Measurements from ENCODE around the gene LYRM2.
A peak's percentile ranks its signal among the peaks of the same experiment; 100 is the strongest.
"Not testable (repeated sequence)": the region's sequence is repeated elsewhere in the genome, so short reads cannot be mapped to it uniquely, and the experiment has no call there.

Gene LYRM2

DNA sequence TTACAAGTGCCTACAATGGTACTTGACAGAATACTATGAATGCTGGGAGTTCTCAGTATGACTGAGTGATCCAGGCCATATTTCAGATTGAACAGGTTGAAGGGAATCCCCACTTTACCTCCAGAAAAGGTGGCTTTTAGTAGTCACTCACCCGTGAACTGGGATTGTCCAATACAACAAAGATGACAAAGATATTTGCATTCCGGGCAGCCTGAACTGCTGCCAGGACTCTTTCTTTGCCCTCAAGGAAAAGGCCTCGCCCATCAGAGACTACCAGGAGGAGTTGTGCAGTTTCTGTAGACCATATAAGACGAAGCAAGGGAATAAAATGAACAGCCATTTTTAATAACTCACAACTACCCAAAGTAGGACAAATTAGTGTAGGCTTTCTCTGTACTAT is 6.3 kb upstream of the LYRM2 start:
- DNase-seq, result no peak

DNA sequence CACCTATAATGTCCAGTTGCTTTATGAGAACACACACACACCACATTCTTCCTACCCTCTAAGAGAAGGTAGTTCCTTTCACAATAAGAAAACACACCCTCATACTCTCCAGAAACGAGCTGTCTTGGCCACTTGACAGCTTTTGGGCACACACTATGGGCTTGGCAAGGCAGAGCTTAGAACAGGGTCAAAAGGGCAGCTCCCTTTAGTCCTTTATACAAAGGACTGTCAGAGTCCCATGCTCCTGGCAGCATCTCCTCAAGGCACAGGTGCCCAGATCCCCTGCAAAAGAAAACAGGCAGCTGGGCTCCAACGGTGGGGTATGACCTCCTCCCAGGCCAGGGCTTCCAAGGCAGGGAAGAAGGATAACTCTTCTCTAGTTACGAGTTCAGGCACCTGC is 4.9 kb upstream of the LYRM2 start:
- no peak for DNase-seq

DNA sequence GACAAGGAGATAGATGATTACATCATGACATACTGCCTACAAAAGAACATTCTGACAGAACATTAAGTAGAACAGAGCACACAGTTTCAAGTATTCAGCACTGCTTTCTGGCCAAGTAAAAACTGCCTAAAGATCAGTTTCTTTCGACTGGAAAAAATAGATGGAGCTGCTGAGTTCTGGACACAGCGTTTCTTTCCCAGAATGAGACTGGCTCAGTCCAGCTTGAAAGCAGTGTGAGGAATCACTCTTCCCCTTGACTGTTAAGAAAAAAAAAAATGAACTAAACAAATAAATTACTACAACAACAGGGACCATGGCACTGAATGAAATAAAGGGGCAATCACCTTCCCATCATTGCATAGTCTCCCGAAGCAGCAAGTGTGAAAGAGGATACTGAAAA is 4.4 kb upstream of the LYRM2 start:
- no peak for DNase-seq

DNA sequence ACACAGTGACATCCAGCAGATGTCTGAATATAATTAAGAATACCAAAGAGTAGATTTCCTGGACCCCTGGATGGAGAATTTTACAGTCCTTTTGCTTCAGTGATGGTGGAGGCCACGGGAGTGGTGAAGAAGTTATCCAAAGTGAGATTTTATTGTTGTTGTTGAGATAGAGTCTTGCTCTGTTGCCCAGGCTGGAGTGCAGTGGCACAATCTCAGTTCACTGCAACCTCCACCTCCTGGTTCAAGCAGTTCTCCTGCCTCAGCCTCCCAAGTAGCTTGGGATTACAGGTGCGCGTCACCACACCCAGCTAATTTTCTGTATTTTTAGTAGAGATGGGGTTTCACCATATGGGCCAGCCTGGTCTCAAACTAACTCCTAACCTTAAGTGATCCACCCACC is 3.0 kb upstream of the LYRM2 start:
- not testable (repeated sequence) for DNase-seq

DNA sequence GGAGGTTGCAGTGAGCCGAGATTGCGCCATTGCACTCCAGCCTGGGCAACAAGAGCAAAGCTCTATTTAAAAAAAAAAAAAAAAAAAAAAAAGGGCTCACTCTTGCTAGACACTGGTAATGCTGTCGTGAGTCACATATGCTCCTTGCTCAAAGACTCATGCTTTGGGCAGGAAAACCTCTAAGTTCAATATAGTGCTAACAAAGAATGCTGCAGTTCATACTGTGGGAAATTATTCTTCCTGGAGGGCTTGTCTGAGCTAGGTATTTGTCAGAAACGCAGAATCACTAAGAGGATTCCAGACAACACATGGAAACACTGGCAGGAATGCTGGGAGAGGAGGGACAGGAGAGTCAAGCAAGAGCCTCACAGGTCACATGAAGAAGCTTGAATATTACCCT is 2.3 kb upstream of the LYRM2 start:
- DNase-seq, result no peak

DNA sequence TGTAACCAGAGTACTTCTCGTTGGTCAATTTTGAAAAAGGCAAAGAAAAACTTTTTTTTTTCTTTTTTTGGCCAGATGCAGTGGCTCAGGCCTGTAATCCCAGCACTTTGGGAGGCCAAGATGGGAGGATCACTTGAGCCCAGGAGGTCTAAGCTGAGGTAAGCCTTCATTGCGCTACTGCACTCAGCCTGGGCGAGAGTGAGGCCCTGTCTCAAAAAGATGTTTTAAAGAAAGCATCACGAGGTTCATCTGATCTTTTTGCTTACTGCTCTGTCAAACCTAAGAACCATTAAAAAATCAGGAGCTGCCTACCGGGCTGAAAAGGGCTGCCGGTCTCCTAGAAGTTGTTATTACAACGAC is 607 bp downstream of the LYRM2 start:
- DNase-seq, result no peak

DNA sequence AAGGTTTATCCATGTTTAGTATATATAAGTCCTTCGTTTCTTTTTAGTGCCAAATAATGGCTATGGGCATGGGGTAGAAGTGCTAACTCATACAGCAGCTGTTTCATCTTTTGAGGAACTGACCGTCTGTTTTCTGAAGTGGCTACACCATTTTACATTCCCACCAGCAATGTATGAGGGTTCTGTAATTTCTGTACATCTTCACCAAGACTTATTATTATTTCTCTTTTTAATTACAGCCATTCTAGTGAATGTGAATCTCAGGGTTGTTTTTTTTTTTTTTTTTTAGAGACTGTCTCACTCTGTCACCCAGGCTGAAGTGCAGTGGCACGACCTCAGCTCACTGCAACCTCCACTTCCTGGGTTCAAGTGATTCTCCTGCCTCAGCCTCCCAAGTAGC is 2.1 kb downstream of the LYRM2 start:
- not testable (repeated sequence) for DNase-seq

DNA sequence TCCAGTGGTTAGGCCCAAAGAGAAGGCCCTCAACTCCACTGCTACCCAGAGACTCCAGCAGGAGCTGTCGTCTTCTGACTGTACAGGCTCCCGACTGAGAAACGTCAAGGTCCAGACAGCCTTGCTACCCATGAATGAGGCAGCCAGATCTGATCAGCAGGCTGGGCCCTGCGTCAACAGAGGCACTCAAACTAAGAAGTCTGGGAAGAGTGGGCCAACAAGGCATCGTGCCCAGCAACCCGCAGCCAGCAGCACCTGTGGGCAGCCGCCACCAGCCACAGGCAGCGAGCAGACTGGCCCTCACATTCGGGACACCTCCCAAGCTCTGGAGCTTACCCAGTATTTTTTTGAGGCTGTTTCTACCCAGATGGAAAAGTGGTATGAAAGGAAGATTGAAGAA is 8.1 kb downstream of the LYRM2 start:
- no peak for DNase-seq

DNA sequence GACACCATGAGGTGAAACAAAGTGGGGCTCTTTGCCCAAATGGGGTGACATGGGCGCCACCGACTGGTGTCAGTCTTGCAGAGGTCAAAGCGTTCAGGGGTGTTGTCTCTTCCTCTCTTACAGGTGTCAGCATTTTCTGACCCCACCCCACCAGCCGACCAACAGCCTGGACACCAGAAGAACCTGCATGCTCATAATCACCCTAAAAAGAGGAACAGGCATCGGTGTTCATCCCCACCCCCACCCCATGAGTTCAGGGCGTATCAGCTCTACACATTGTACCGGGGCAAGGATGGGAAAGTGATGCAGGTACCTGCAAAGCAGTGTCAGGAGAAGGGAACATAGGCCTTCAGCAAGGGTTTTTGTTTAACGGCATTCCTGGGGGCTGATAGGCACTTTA is 14.8 kb downstream of the LYRM2 start:
- DNase-seq, result no peak

DNA sequence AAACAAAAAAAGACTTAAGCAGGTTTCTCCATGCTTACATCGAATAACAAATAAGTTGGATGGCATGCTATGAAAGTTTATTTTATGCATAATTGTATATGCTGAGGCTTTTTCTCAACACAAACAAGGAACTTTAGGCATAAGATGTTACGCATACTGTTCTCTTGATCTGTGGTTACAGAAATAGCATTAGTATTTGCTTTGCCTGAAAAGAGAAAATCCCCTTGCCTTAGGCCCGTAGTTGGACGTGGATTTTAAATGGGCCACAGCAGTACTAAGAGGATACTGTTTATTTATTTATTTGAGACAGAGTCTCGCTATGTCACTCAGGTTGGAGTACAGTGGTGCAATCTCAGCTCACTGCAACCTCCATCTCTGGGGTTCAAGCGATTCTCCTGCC is 19.0 kb downstream of the LYRM2 start:
- no peak for DNase-seq

DNA sequence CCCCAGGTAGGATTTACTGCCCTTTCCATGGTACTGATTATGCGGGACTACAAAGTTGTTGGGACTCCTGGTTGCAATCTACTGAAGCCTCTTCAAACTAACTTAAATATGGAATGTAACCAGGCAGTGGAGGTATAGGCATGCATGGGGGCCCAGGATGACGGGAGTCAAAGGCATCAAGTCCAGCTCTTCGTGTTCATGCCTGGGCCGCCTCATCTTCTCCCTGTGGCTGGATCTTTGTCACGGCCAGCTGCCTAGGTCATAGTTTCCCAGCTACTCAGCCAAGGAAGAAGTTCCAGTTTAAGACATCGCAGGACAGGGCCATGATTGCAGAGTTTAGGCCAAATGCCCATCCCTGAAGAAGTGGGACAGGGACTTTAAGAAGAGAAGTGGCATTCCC is 20.5 kb downstream of the LYRM2 start:
- no peak for DNase-seq

DNA sequence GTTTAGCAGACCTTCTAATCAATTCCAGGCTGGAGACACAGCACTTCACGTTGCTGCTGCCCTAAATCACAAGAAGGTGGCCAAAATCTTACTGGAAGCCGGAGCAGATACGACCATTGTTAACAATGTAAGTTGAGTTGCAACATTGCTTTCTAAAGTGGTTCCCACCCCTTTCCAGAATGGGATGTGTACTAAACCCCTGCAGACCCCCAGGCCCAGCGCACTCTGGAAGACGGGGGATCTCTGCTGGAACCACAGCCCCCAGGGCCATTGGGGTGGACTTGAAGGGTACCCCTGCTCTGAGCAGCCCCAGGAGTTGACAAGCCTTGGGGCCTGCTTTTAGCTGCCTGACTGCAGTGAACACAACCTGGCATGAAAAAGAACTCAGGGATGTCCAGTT is 22.0 kb downstream of the LYRM2 start:
- DNase-seq, result no peak

DNA sequence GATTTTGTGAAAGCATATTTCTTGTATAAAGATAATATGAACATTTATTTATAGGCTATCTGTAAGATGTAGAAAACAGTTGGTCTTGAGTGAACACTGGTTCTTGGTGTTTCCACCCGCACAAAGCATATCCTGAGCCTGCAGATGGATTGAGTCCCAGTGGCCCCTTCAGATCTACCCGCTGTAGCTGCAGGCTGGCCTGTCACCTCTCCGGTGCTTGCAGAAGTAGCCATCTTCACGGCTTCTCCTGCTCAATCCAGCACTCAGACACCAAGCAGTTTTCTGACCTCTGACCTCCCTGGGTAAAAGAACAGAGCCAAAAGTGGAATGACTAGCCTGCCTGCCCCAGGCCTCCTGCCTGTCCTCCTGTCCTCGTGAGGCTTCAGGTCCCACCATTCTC is 22.7 kb downstream of the LYRM2 start:
- DNase-seq, result no peak

DNA sequence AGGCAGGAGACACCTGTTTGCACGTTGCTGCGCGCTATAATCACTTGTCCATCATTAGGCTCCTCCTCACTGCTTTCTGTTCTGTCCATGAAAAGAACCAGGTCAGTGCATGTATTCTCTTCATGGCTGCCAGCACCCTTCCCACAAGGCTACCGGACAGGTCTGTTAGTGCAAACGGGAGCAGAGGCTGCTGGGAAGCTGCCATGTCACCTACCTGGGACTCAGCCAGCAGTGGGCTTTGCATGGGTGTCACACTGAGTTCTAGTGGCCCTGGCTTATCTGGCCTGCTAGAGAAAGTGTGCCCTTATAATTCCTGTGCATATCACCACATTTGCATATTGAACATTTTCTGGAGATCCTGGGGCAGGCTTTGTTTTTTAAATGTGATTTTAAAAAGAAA is 24.8 kb downstream of the LYRM2 start:
- DNase-seq, result no peak

DNA sequence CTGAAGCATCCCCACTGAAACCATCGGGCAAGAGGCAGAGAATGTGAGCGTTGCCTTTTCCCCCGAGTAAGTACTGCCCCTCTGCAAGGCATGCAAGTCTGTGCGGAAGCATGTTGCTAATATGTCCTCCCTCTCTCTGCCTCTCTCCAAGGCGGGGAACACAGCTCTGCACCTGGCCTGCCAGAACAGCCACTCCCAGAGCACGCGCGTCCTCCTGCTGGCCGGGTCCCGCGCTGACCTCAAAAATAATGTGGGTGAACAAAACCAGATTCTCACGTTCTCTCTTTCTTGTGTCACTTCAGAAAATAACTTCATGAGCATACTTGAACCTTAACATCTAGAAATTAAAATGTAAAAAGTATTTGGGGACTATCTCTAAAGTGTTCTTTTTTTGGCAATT is 26.4 kb downstream of the LYRM2 start:
- no peak for DNase-seq

DNA sequence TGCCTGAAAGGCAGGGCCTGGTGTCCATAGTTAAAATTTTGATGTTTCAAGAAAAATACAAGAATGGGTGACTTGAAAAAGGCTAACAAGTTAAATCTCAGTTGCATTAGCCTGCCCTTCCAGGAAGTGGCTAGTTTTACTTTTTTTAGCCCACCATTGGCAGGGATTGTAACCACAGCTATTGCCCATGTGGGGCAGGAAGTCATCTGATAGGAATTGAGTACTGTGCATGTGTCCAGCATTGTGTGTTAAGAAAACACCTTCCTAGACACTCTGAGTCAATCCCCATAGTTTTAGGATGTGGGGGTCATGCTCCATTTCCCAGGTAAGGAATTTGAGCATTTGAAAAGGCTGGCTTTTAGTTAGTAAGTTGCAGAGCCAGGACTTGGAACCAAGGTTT is 26.9 kb downstream of the LYRM2 start:
- DNase-seq, result no peak

DNA sequence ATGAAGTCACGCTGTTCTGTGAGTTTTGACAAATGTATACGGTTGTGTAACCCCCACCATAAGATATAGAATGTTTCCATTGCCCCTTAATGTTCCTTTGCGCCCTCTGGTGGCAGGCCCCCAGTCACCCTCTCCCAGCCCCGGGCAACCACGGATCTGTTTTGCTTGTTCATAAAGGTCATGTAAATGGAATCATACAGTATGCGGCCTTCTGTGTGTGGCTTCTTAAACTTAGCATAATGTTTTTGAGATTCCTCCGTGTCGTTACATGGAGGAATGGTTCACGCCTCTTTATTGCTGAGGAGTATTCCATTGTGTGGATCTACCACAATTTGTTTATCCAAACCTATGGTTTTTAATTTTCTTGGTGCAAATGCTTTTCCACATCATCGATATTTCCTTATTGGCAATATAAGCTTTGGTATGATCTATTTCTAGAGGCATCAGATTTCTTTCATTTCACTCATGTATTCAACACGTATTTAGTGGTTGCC is 28.4 kb downstream of the LYRM2 start:
- DNase-seq, result peak; percentile 85

DNA sequence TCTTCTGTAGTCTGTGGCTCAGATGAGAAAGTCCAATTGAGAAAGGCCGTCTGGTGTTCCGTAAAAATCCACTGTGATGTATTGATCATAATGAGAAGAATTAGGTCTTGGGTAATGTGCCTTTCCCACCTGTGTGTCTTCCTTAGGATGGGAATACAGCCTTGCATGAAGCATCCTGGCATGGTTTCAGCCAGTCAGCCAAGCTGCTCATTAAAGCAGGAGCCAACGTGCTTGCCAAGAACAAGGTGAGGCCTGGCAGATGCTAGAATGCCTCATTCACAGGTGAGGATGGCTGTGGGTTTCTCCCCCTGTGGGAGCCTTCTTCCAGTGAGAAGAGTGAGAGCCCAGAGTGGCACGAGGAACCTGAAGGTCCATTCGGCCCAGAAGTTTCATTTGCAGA is 32.7 kb downstream of the LYRM2 start:
- DNase-seq, result no peak

DNA sequence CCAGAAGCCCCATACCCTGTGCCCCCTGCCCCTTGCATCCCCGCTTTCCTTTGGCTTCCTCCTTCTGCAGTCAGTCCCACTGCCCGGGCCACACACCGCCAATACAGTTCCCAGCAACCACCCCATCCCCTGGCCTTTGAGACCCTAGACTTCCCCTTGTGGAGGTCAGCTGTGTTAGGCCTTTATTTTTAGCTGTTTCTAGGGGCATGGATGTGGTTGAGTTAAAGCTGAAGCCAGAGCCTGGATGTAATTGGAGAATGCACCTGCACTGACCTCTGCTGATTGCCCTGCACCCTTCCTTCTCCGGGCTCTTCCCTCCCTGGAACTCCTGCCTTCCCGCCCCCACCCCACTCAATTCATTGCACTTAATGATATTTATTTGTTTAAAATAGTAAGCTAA is 33.9 kb downstream of the LYRM2 start:
- no peak for DNase-seq

DNA sequence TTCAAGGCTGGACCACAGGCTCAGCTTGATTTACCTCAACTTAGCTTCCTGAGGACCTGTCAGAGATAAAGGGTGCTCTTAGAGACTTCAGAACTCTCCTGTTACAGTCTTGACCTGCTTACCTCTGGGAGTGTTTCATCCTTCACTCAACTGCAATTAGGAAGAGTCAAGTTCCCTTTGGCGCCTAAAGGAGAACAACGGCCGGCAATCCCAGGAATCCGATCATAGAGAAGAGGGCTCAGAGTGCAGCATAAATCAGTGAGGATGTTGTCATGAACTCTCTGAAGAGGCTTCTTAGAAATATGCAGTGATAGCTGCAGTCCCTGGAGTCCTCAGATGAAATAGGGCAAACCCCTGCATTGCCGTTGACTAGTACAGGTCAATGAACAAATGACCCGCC is 36.4 kb downstream of the LYRM2 start:
- no peak for DNase-seq

DNA sequence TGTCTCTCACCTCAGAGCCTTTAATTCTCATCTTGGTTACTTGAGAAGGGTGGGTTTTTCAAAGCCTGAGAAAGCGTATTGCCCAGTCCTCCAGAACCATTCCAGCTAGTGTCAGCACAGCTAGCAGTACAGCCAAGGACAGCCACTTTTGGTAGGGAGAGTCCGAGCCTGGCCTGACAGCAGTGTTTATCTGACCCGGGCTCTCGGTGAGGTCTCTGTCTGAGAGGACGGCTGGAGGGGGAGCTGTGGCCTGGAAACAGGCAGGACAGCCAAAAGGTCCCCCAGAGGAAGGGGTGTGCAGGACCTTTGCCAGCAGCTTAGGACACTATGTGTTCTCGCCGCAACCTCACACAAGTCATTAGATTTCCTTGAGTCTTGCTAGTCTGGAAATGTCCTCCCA is 38.8 kb downstream of the LYRM2 start:
- no peak for DNase-seq

DNA sequence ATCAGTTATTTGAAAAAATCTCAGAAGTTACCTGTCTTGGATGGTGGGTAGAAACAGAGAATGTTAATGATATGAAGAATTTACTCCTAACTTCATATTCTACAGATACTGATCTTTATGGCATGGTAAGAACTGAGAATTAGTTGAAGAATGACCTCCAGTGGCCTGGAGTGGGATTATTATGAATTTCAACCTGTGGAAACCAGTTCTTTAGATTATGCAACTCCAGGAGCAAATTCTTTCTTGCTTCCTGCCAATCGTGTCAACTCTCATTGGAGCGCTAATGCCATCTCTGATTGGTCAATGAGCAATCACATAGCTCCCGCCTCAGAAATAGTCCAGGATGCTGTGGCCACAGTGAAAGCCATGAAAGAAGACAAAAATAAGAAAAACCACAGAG is 40.6 kb downstream of the LYRM2 start:
- DNase-seq, result no peak

DNA sequence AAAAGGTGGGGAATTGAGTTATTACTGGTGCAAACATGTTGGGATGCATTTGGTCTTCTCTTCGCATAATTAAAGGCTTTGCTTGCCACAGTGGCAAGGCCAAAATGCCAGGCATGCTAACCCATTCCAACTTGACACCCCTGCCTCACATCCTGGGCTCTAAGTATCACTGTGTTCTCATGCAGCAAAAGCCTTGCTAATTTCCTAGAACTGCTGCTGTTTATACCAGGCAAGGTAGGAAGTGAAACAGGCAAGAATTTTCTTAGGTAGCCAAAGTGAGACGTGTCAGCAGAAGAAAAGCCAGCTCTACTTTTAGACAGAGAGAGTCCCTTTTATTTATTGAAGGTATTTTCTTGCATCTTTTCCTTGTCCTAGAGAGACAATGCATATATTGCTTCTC is 41.2 kb downstream of the LYRM2 start:
- DNase-seq, result no peak

DNA sequence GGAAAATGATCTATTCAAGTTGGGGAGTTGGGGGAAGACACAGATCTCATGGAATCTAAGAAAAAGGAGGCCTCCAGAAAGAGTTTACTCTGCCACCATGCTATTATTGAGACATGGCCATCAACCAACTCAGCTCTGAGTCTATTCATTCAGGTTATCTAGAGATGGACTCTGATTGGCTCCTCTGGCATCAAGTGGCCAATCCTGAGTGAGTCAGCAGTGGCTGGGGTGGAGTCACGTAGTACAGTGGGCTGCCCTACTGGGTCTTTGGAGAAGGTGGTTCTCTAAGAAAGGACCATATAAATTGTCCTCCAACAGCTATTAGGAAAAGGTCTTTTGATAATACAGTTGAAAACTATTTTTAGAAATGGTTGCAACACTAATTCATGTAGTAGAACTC is 42.1 kb downstream of the LYRM2 start:
- DNase-seq, result peak; percentile 18

DNA sequence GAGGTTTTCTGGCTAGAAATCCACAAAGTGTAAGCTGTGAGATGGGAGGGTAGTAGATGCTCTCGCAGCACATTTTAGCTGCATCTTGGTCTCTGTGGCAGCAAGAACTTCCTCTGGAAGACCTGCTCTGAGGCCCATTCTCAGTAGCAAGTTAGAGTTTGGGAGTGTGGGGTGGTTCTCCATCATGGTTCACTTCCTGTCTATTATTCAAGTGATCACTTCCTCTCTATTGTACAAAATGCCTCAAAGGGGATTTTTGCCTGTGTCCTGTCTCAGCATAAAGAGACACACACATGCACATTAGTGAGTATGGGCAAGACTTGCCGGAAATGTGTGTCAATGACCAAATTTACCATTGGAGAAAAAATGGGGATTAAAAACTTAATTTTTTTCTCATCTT is 42.5 kb downstream of the LYRM2 start:
- DNase-seq, result no peak

DNA sequence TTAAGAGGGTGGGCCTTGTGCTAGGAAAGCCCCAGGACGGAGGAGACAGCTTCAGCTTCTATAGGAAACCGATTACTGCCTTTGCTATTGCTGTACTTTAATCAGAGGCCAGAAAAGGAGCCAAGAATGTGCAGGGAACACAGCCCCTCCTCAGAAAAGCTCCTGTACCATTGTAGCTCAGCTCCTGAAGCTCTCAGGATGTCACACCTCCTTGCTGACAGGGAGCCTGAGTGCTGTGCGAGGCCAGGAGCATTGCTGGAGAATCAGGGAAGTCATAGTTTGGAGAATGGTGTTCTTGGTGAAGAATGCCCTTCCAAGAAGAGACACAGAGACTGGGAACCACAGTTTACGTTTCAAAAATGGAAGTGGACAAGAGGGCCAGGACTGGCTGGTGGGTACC is 46.8 kb downstream of the LYRM2 start:
- DNase-seq, result no peak
